ENCODE results near the gene NPRL2. TPM values are rescaled to one million over a fixed set of nuclear protein-coding genes. Genes with fewer than 3 reads are reported as not detected.
A peak's percentile ranks its signal among the peaks of the same experiment; 100 is the strongest.

Gene NPRL2
- total RNA-seq, 1 donor from 2014 or later: 21.6 TPM

GRCh38 chr3:50334339-50335075 lies 16.1 kb downstream of the NPRL2 start:
- Histone ChIP-seq H3K36me3 (peaks cover 24% of the 10 kb centered on the region), H3K27me3 (no peaks in the 10 kb centered on the region), H3K27ac (peak overlapping the region; percentile 96), H3K4me1 (peaks cover 44% of the 10 kb centered on the region), H3K4me3 (peak overlapping the region; percentile 95), H3K9me3 (no peaks in the 10 kb centered on the region)
- intact Hi-C loops (cut with DNase I): no loop called here
- no peak for DNase-seq
- TF ChIP-seq, protein P1, sequence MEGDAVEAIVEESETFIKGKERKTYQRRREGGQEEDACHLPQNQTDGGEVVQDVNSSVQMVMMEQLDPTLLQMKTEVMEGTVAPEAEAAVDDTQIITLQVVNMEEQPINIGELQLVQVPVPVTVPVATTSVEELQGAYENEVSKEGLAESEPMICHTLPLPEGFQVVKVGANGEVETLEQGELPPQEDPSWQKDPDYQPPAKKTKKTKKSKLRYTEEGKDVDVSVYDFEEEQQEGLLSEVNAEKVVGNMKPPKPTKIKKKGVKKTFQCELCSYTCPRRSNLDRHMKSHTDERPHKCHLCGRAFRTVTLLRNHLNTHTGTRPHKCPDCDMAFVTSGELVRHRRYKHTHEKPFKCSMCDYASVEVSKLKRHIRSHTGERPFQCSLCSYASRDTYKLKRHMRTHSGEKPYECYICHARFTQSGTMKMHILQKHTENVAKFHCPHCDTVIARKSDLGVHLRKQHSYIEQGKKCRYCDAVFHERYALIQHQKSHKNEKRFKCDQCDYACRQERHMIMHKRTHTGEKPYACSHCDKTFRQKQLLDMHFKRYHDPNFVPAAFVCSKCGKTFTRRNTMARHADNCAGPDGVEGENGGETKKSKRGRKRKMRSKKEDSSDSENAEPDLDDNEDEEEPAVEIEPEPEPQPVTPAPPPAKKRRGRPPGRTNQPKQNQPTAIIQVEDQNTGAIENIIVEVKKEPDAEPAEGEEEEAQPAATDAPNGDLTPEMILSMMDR (IDR thresholded peaks at IDR 0.05): no peak
- ATAC-seq: no peak

DNA sequence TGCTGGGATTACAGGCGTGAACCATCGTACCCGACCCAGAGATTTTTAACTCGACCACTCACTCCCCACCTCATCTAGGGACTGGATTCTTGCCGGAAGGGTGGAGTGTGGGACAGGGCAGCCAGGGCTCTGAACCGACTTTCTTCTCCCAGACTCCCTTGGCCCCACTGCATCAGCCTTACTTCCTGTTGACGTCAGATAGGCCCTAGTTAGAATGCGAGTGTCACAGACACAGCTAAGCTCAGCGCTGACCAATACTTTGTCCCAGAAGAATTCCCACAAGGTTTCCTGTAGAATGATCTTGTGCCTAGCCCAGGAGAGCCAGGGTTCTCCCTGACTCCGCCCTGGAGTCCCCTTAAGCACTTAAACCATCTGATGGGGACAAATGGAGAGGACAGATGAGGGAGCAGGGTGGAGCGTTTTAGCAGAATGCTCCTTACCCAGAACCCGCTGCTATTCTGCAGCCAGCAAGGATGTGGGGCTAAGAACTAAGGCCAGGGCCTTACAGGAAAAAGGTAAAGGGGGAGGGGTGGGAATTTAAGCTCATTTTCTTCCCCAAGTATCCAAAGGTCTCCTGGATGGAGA lies 16.7 kb downstream of the NPRL2 start:
- intact Hi-C loops (cut with DNase I): no loop called here
- peaks cover 28% of the 10 kb centered on the region for H3K36me3 ChIP-seq
- H3K9me3 ChIP-seq: no peaks in the 10 kb centered on the region
- no peaks in the 10 kb centered on the region for H3K27me3 ChIP-seq
- H3K4me1 ChIP-seq: peaks cover 41% of the 10 kb centered on the region
- TF ChIP-seq, protein P1 (IDR thresholded peaks at IDR 0.05): no peak
- ATAC-seq (no peak), DNase-seq (no peak)
- H3K4me3 ChIP-seq: peak overlapping the region; percentile 10
- peak overlapping the region; percentile 96 for H3K27ac ChIP-seq

DNA sequence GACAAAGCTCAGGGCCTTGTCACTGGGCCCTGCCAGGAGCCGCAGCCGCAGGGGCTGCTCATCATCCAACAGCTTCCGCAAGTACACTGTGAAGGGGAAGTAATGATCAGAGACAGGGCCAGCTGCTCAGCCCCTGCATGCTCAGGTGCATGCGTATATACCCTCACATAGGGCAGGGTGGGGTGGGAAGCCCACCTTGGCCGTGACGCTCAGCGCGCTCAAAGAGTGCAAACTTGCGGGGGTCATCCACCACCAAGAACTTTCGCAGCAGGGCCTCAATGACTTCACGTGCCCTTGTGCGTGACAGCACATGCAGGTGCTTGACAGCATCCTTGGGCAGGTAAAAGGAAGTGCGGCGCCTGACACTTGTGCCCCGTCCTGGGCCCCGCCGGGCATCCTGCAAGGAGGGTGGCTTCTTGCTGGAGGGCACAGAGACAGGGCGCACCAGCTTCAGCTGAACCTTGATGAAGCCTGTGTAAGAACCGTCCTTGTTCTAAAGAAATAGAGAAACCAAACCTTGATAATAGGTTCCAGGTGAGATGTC lies 19.1 kb downstream of the NPRL2 start:
- H3K36me3 ChIP-seq: peaks cover 31% of the 10 kb centered on the region
- peaks cover 45% of the 10 kb centered on the region for H3K4me1 ChIP-seq
- DNase-seq (no peak), ATAC-seq (no peak)
- no peak overlapping the region for H3K4me3 ChIP-seq
- H3K27ac ChIP-seq: no peak overlapping the region
- TF ChIP-seq, protein P1 (IDR thresholded peaks at IDR 0.05): no peak
- intact Hi-C loops (cut with DNase I): no loop called here
- H3K9me3 ChIP-seq: no peaks in the 10 kb centered on the region
- H3K27me3 ChIP-seq: no peaks in the 10 kb centered on the region

- H3K36me3 ChIP-seq: peaks cover 42% of the 10 kb centered on the region
- no peak for DNase-seq
- no peak for ATAC-seq
- H3K27me3 ChIP-seq: no peaks in the 10 kb centered on the region
- H3K4me1 ChIP-seq: peaks cover 34% of the 10 kb centered on the region
- no peak overlapping the region for H3K4me3 ChIP-seq
- H3K9me3 ChIP-seq: no peaks in the 10 kb centered on the region
- intact Hi-C loops (cut with DNase I): no loop called here
- TF ChIP-seq, protein P1 (IDR thresholded peaks at IDR 0.05): no peak
- H3K27ac ChIP-seq: no peak overlapping the region
These were observed 20.2 kb downstream of the NPRL2 start for GRCh38 chr3:50330330-50330729.

GRCh38 chr3:50327943-50328691 lies 22.5 kb downstream of the NPRL2 start, which contains the start of gene TUSC2:
TUSC2 (minus strand) TSS chr3:50328223; CDS start chr3:50328099, 124 bp downstream.
- Histone ChIP-seq H3K27ac (peak within 1 kb of the TSS; percentile 89), H3K4me1 (peaks cover 31% of the 10 kb centered on the region), H3K9me3 (no peaks in the 10 kb centered on the region), H3K4me3 (peak within 1 kb of the TSS; percentile 99), H3K36me3 (peaks cover 42% of the 10 kb centered on the region), H3K27me3 (no peaks in the 10 kb centered on the region)
- DNase-seq (peak; percentile 98), ATAC-seq (peak; percentile 93)
- TF ChIP-seq, protein P1 (IDR thresholded peaks at IDR 0.05): no peak
- intact Hi-C loops (cut with DNase I): no loop called here
